Measurements from ENCODE around the gene PCNT. TPM values are rescaled to one million over a fixed set of nuclear protein-coding genes. Genes with fewer than 3 reads are reported as not detected.

PCNT gene
- total and polyA plus RNA-seq, 2 of the 8 experiments (the other 6 are each of a cell fraction or from before 2014, with no cell fraction given) = 9.9 to 45.1 TPM

DNA sequence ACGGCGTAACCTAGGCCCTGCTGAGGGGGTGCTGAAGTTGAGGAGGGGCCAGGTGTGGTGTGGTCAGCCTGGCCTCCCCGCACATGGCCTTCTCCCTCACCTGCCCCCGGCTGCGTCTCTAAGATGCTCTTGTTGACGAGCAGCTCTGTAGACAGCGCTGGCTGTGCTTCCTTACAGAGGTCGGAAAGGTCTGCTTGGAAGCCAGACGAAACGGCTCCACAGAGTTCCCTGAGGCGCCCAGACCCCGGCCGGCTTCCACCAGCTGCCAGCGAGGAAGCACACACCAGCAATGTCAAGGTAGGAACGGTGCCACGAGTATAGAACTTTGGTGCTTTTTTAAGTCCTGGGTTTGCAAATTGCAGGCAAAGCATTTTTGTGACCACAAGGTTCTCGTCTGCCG is 116.0 kb downstream of the PCNT start:
- Histone ChIP-seq H3K79me1 (ENCODE audit: low read depth, low read length) (no peaks in the 10 kb centered on the region), H2AK5ac (ENCODE audit: low read depth, low read length) (no peak overlapping the region), H3K4me1 (replicated peaks in 1 of 4; ENCODE audit: control insufficient read depth in 3 of 4, insufficient read depth in 4 of 4, low read length in 3 of 4) (peaks cover 0 to 4% (median 0%) of the 10 kb centered on the region in 4 experiments; a peak in 1 of 7 replicates), H3K27ac (ENCODE audit: low read depth, low read length) (no peak overlapping the region), H3K4me2 (ENCODE audit: insufficient read depth in 1 of 2, low read depth in 2 of 2, low read length in 2 of 2) (no peak overlapping the region), H3K27me3 (replicated peaks in 1 of 4; ENCODE audit: control insufficient read depth in 3 of 4, extremely low read depth in 1 of 4, insufficient read depth in 3 of 4, low read length in 3 of 4) (no peaks in the 10 kb centered on the region), H3K56ac (replicated peaks; ENCODE audit: insufficient read length, low read depth, low read length) (no peak overlapping the region), H3K9me3 (ENCODE audit: insufficient read depth in 2 of 2, low read depth in 1 of 2, low read length in 1 of 2) (no peaks in the 10 kb centered on the region), H4K5ac (ENCODE audit: insufficient read length, low read depth, low read length) (no peak overlapping the region), H4K8ac (ENCODE audit: extremely low read depth, insufficient read depth, low read length) (no peak overlapping the region; the same call in 1 of the 2 replicates), H2BK5ac (ENCODE audit: low read depth, low read length) (no peak overlapping the region), H4K20me1 (replicated peaks in 1 of 2; ENCODE audit: control insufficient read depth in 1 of 2, insufficient read depth in 2 of 2, low read length in 2 of 2) (peaks cover 0 to 2% of the 10 kb centered on the region in 2 experiments), H3K79me2 (ENCODE audit: control insufficient read depth in 1 of 2, insufficient read depth in 2 of 2, low read length in 2 of 2) (no peaks in the 10 kb centered on the region), H3K14ac (ENCODE audit: insufficient read length) (no peak overlapping the region), H2BK15ac (ENCODE audit: low read length) (no peak overlapping the region), H3K36me3 (ENCODE audit: control insufficient read depth in 2 of 4, insufficient read depth in 4 of 4, low read length in 3 of 4) (peaks cover 16 to 59% (median 33%) of the 10 kb centered on the region in 4 experiments), H2BK20ac (ENCODE audit: low read length) (no peak overlapping the region), H2AFZ (ENCODE audit: low read length) (no peak overlapping the region), H3K4ac (replicated peaks; ENCODE audit: insufficient read length, low read depth, low read length) (no peak overlapping the region), H3K23ac (ENCODE audit: insufficient read length) (no peak overlapping the region), H3K18ac (ENCODE audit: extremely low read depth, low read length) (no peak overlapping the region), H3K9ac (replicated peaks in 1 of 4; ENCODE audit: extremely low read depth in 1 of 4, low read depth in 3 of 4, low read length in 3 of 4) (no peak overlapping the region), H4K91ac (replicated peaks; ENCODE audit: insufficient read length, low read length) (no peak overlapping the region), H2BK12ac (ENCODE audit: low read depth, low read length) (no peak overlapping the region), H3K23me2 (ENCODE audit: low read depth, low read length) (no peaks in the 10 kb centered on the region), H3K4me3 (ENCODE audit: extremely low read depth in 1 of 4, insufficient read depth in 2 of 4, low read depth in 3 of 4, low read length in 4 of 4) (no peak overlapping the region), H2BK120ac (replicated peaks; ENCODE audit: low read depth, low read length) (no peak overlapping the region)
- ChIA-PET CTCF (ENCODE audit: partially characterized antibody) (no interaction called here), POLR2A (ENCODE audit: partially characterized antibody) (no interaction called here)
- FAIRE-seq = no peak
- 90% methylated on average over 18 of the region's 18 CpGs; no CpG with 5 or more reads in 1 of the 2 experiments for WGBS, 2 experiments (ENCODE audit: extremely low coverage in 1 of 2, insufficient coverage in 1 of 2, insufficient read length in 1 of 2, insufficient replicate concordance in 2 of 2, low coverage in 1 of 2, low lambda C conversion rate in 2 of 2, missing lambda C conversion rate in 1 of 2)
- no peak for DNase-seq (ENCODE audit: low read depth in 1 of 2, low spot score in 2 of 2)
- TF ChIP-seq SIX5 (IDR thresholded peaks at IDR 0.05; ENCODE audit: low read depth, low read length) = no peak
- no peak for TF ChIP-seq CTBP2 (IDR thresholded peaks at IDR 0.05; ENCODE audit: borderline replicate concordance, insufficient read depth, insufficient read length, low read length)
- no peak for TF ChIP-seq YY1 (IDR thresholded peaks at IDR 0.05; ENCODE audit: low read depth, low read length)
- no peak for TF ChIP-seq JUN (IDR thresholded peaks at IDR 0.05; ENCODE audit: low read depth, low read length)
- TF ChIP-seq SP2 (IDR thresholded peaks at IDR 0.05; ENCODE audit: low read length) = no peak
- TF ChIP-seq NRF1 (IDR thresholded peaks at IDR 0.05; ENCODE audit: low read depth, low read length) = no peak
- no peak for TF ChIP-seq GABPA (IDR thresholded peaks at IDR 0.05; ENCODE audit: borderline replicate concordance, insufficient read depth, low read length)
- no peak for TF ChIP-seq BCL11A (IDR thresholded peaks at IDR 0.05; ENCODE audit: low read depth in 2 of 2, low read length in 2 of 2)
- TF ChIP-seq, protein P1, sequence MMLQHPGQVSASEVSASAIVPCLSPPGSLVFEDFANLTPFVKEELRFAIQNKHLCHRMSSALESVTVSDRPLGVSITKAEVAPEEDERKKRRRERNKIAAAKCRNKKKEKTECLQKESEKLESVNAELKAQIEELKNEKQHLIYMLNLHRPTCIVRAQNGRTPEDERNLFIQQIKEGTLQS (IDR thresholded peaks at IDR 0.05; ENCODE audit: insufficient read depth, low read depth, low read length) = no peak
- TF ChIP-seq SUZ12 (IDR thresholded peaks at IDR 0.05; ENCODE audit: low read length) = no peak
- TF ChIP-seq MAX (IDR thresholded peaks at IDR 0.05) = no peak
- no peak for TF ChIP-seq NANOG (IDR thresholded peaks at IDR 0.05; ENCODE audit: insufficient read depth, low read depth, low read length, poor library complexity, severe bottlenecking)
- TF ChIP-seq JUND (IDR thresholded peaks at IDR 0.05; ENCODE audit: low read length) = no peak
- no peak for TF ChIP-seq HDAC2 (IDR thresholded peaks at IDR 0.05; ENCODE audit: borderline replicate concordance in 1 of 2, low read depth in 2 of 2, low read length in 2 of 2)
